NCI-H128 (cell line): ENCODE data around the gene ILDR2.

ENCODE experiments used
- DNase-seq: peaks from one replicate; lab custom pipeline; 2025; ENCODE audit not compliant: unreplicated experiment; lab: John Stamatoyannopoulos, UW

Gene ILDR2

GRCh38 chr1:166972193-166972592, 3.1 kb downstream of the ILDR2 start:
- no peak for DNase-seq

- no peak for DNase-seq
These were observed 4.1 kb downstream of the ILDR2 start for GRCh38 chr1:166971252-166971651.

- DNase-seq: no peak
These were observed 6.2 kb downstream of the ILDR2 start for GRCh38 chr1:166969074-166969677.

- DNase-seq: no peak
These were observed 14.4 kb downstream of the ILDR2 start for GRCh38 chr1:166960858-166961474.

GRCh38 chr1:166956872-166957271, 18.5 kb downstream of the ILDR2 start:
- no peak for DNase-seq

- no peak for DNase-seq
These were observed 19.1 kb downstream of the ILDR2 start for GRCh38 chr1:166956057-166956850.

GRCh38 chr1:166953491-166953890, 21.8 kb downstream of the ILDR2 start:
- no peak for DNase-seq

- no peak for DNase-seq
These were observed 23.2 kb downstream of the ILDR2 start for GRCh38 chr1:166952002-166952746.

GRCh38 chr1:166951050-166951449, 24.3 kb downstream of the ILDR2 start:
- no peak for DNase-seq

GRCh38 chr1:166950156-166950555, 25.2 kb downstream of the ILDR2 start:
- no peak for DNase-seq

- DNase-seq: no peak
These were observed 26.4 kb downstream of the ILDR2 start for GRCh38 chr1:166948856-166949350.

GRCh38 chr1:166947398-166948043, 27.8 kb downstream of the ILDR2 start:
- no peak for DNase-seq

GRCh38 chr1:166944186-166944967, 31.0 kb downstream of the ILDR2 start:
- DNase-seq: no peak

GRCh38 chr1:166939741-166940375, 35.5 kb downstream of the ILDR2 start:
- no peak for DNase-seq

- DNase-seq: no peak
These were observed 37.4 kb downstream of the ILDR2 start for GRCh38 chr1:166937962-166938361.

- no peak for DNase-seq
These were observed 38.0 kb downstream of the ILDR2 start for GRCh38 chr1:166937329-166937728.

GRCh38 chr1:166933633-166934032, 41.7 kb downstream of the ILDR2 start:
- DNase-seq: no peak

GRCh38 chr1:166933140-166933539, 42.2 kb downstream of the ILDR2 start:
- no peak for DNase-seq

GRCh38 chr1:166929911-166930310, 45.4 kb downstream of the ILDR2 start:
- DNase-seq: no peak

GRCh38 chr1:166927701-166928100, 47.6 kb downstream of the ILDR2 start:
- no peak for DNase-seq
